GM23248 (cell line): ENCODE data around the gene PIP5KL1. TPM values are rescaled to one million over a fixed set of nuclear protein-coding genes. Genes with fewer than 3 reads are reported as not detected.

Source experiments
- DNase-seq: peaks from one replicate; pipeline ENCODE4 v3.0.0-alpha.2; 2015
- H2AFZ ChIP-seq: fragments of 200-600 bp; sonication (generic); 2 replicates; pipeline ENCODE4 v1.6.1; 2016; ENCODE audit warnings: antibody characterized with exemption
- H3F3A ChIP-seq: fragments of 200-600 bp; sonication (generic); 2 replicates; pipeline ENCODE4 v1.6.1; 2016; ENCODE audit warnings: mild to moderate bottlenecking, antibody characterized with exemption, mixed run types; ENCODE audit not compliant: insufficient read depth
- H3K27ac ChIP-seq: fragments of 200-600 bp; sonication (generic); 2 replicates; pipeline ENCODE4 v1.5.1; 2016; ENCODE audit warnings: mild to moderate bottlenecking
- H3K27me3 ChIP-seq: fragments of 200-600 bp; sonication (generic); replicated peaks from 2 replicates; pipeline ENCODE4 v1.6.1; 2016; ENCODE audit warnings: mild to moderate bottlenecking; ENCODE audit not compliant: insufficient read depth
- H3K36me3 ChIP-seq: fragments of 200-600 bp; sonication (generic); 2 replicates; pipeline ENCODE4 v1.6.1; 2016; ENCODE audit warnings: low read depth, mild to moderate bottlenecking
- H3K4me1 ChIP-seq: fragments of 200-600 bp; sonication (generic); 2 replicates; pipeline ENCODE4 v1.6.1; 2016; ENCODE audit warnings: mild to moderate bottlenecking; ENCODE audit not compliant: insufficient read depth
- H3K4me2 ChIP-seq: fragments of 200-600 bp; sonication (generic); one replicate; pipeline ENCODE4 v1.6.1; 2016; ENCODE audit warnings: mild to moderate bottlenecking; ENCODE audit not compliant: unreplicated experiment
- H3K4me3 ChIP-seq: fragments of 200-600 bp; sonication (generic); 2 replicates; pipeline ENCODE4 v1.5.1; 2016; ENCODE audit warnings: mild to moderate bottlenecking
- H3K79me2 ChIP-seq: fragments of 200-600 bp; sonication (generic); 2 replicates; pipeline ENCODE4 v1.6.1; 2016; ENCODE audit warnings: mild to moderate bottlenecking; ENCODE audit not compliant: insufficient read depth
- H3K9ac ChIP-seq: fragments of 200-600 bp; sonication (generic); 2 replicates; pipeline ENCODE4 v1.6.1; 2016; ENCODE audit warnings: mild to moderate bottlenecking
- H3K9me2 ChIP-seq: fragments of 200-600 bp; sonication (generic); 2 replicates; pipeline ENCODE4 v1.6.1; 2016; ENCODE audit warnings: mixed run types, mild to moderate bottlenecking, moderate library complexity; ENCODE audit not compliant: insufficient read depth
- H3K9me3 ChIP-seq: fragments of 200-600 bp; sonication (generic); one replicate; pipeline ENCODE4 v1.6.1; 2017; ENCODE audit warnings: low read depth
- H4K20me1 ChIP-seq: fragments of 200-600 bp; sonication (generic); 2 replicates; pipeline ENCODE4 v1.6.0; 2016; ENCODE audit not compliant: insufficient read depth
- EZH2 ChIP-seq: fragments of 200-600 bp; sonication (generic); IDR thresholded peaks from 2 replicates; pipeline ENCODE4 v1.6.1; 2018; ENCODE audit warnings: antibody characterized with exemption, mild to moderate bottlenecking; ENCODE audit not compliant: insufficient read depth, poor library complexity, severe bottlenecking
- EZH2phosphoT487 ChIP-seq: fragments of 200-600 bp; sonication (generic); IDR thresholded peaks from 2 replicates; pipeline ENCODE4 v1.6.1; 2018; ENCODE audit warnings: antibody characterized with exemption, moderate library complexity, mild to moderate bottlenecking, low read depth; ENCODE audit not compliant: insufficient read depth
- WGBS, 2 experiments: methylation state at CpG; one replicate each; pipeline ENCODE4 v1.1.6; 2015 to 2017; ENCODE audit warnings: low lambda C conversion rate in 2 of 2, low coverage in 1 of 2; ENCODE audit errors: missing lambda C conversion rate in 2 of 2; 5-methylcytosine and 5-hydroxymethylcytosine counted together
- in situ Hi-C: fragments of 300-500 bp; cut with MboI; formaldehyde crosslinking; loops from 2 replicates; pipeline ENCODE4 v1.15.0; 2020
- polyA plus RNA-seq: library from polyadenylated mRNA; unstranded; fragments of >200 nt; fragmentation: Nextera tagmentation; extraction: Ambion mirVana; gene quantifications from 2 replicates; pipeline ENCODE4 v1.2.1, GENCODE V29; 2016
- total RNA-seq: library from RNA; depleted of rRNA; stranded (reverse); fragments of >200 nt; shearing (Covaris generic); gene quantifications from 2 replicates; pipeline ENCODE4 v1.2.3, GENCODE V29; 2014

The PIP5KL1 gene
- total and polyA plus RNA-seq, 2 experiments from 2014 or later, result 5.5 to 8.8 TPM

GRCh38 chr9:127959398-127959797, 28.8 kb upstream of the PIP5KL1 start:
- H3K4me1 ChIP-seq, result peaks cover 23% of the 10 kb centered on the region
- H3K27ac ChIP-seq, result no peak overlapping the region
- H4K20me1 ChIP-seq, result no peaks in the 10 kb centered on the region; the same call in 1 of the 2 replicates
- H3K36me3 ChIP-seq, result no peaks in the 10 kb centered on the region
- H3K79me2 ChIP-seq, result peaks cover 96% of the 10 kb centered on the region
- H3F3A ChIP-seq, result no peaks in the 10 kb centered on the region
- no peaks in the 10 kb centered on the region for H3K9me2 ChIP-seq
- 96 to 97% methylated on average over 4 of the region's 4 CpGs for WGBS, 2 experiments
- no peak for DNase-seq
- H3K9me3 ChIP-seq, result no peaks in the 10 kb centered on the region
- H3K27me3 ChIP-seq, result no peaks in the 10 kb centered on the region
- no peak overlapping the region for H2AFZ ChIP-seq
- TF ChIP-seq EZH2phosphoT487 (no peak), EZH2 (no peak)
- no peak overlapping the region for H3K4me3 ChIP-seq
- no peak overlapping the region for H3K9ac ChIP-seq
- no peak overlapping the region for H3K4me2 ChIP-seq
- in situ Hi-C loops, result no loop called here

- DNase-seq, result no peak
Measured at GRCh38 chr9:127958728-127959127, 28.2 kb upstream of the PIP5KL1 start.

GRCh38 chr9:127955294-127956015, 24.9 kb upstream of the PIP5KL1 start:
- WGBS, 2 experiments, result 50% methylated on average over 12 of the region's 12 CpGs
- H4K20me1 ChIP-seq, result no peaks in the 10 kb centered on the region; the same call in 1 of the 2 replicates

More at GRCh38 chr9:127958728-127959127, 28.2 kb upstream of the PIP5KL1 start:
- in situ Hi-C loops, result no loop called here
- 95 to 97% methylated on average over 1 of the region's 1 CpG for WGBS, 2 experiments
- no peaks in the 10 kb centered on the region for H3K9me3 ChIP-seq
- H3K9me2 ChIP-seq, result no peaks in the 10 kb centered on the region
- H2AFZ ChIP-seq, result no peak overlapping the region
- peaks cover 20% of the 10 kb centered on the region for H3K4me1 ChIP-seq
- H3K27ac ChIP-seq, result no peak overlapping the region
- H3K79me2 ChIP-seq, result peaks cover 96% of the 10 kb centered on the region
- no peaks in the 10 kb centered on the region for H3F3A ChIP-seq
- TF ChIP-seq EZH2 (no peak), EZH2phosphoT487 (no peak)
- H3K27me3 ChIP-seq, result no peaks in the 10 kb centered on the region
- H3K36me3 ChIP-seq, result no peaks in the 10 kb centered on the region
- H4K20me1 ChIP-seq, result no peaks in the 10 kb centered on the region; the same call in 1 of the 2 replicates
- no peak overlapping the region for H3K4me2 ChIP-seq
- H3K4me3 ChIP-seq, result no peak overlapping the region
- H3K9ac ChIP-seq, result no peak overlapping the region

GRCh38 chr9:127954831-127955293, 24.3 kb upstream of the PIP5KL1 start:
- no peak overlapping the region for H3K4me2 ChIP-seq
- no peak overlapping the region for H3K4me3 ChIP-seq
- H3F3A ChIP-seq, result no peaks in the 10 kb centered on the region
- H3K9ac ChIP-seq, result no peak overlapping the region
- no peaks in the 10 kb centered on the region for H3K36me3 ChIP-seq
- H3K27me3 ChIP-seq, result no peaks in the 10 kb centered on the region
- 35 to 53% methylated on average over 13 of the region's 13 CpGs for WGBS, 2 experiments
- H2AFZ ChIP-seq, result no peak overlapping the region
- H3K9me3 ChIP-seq, result no peaks in the 10 kb centered on the region
- no peaks in the 10 kb centered on the region; the same call in 1 of the 2 replicates for H4K20me1 ChIP-seq
- H3K79me2 ChIP-seq, result peaks cover 79% of the 10 kb centered on the region
- no peaks in the 10 kb centered on the region for H3K9me2 ChIP-seq
- in situ Hi-C loops, result no loop called here
- TF ChIP-seq EZH2, result no peak
- TF ChIP-seq EZH2phosphoT487, result no peak
- no peak for DNase-seq
- H3K4me1 ChIP-seq, result peaks cover 14% of the 10 kb centered on the region
- no peak overlapping the region for H3K27ac ChIP-seq

More at GRCh38 chr9:127955294-127956015, 24.9 kb upstream of the PIP5KL1 start:
- H2AFZ ChIP-seq, result no peak overlapping the region
- H3K9me2 ChIP-seq, result no peaks in the 10 kb centered on the region
- H3K9ac ChIP-seq, result no peak overlapping the region
- no peak overlapping the region for H3K4me3 ChIP-seq
- H3K9me3 ChIP-seq, result no peaks in the 10 kb centered on the region
- DNase-seq, result peak; percentile 65
- in situ Hi-C loops, result no loop called here
- peaks cover 14% of the 10 kb centered on the region for H3K4me1 ChIP-seq
- TF ChIP-seq EZH2phosphoT487, result no peak
- no peak for TF ChIP-seq EZH2
- no peak overlapping the region for H3K27ac ChIP-seq
- H3K36me3 ChIP-seq, result no peaks in the 10 kb centered on the region
- peaks cover 85% of the 10 kb centered on the region for H3K79me2 ChIP-seq
- H3F3A ChIP-seq, result no peaks in the 10 kb centered on the region
- H3K4me2 ChIP-seq, result no peak overlapping the region
- H3K27me3 ChIP-seq, result no peaks in the 10 kb centered on the region
